ENCODE data around the gene RAB6D. TPM values are rescaled to one million over a fixed set of nuclear protein-coding genes. Genes with fewer than 3 reads are reported as not detected.
"Not testable (repeated sequence)": the region's sequence is repeated elsewhere in the genome, so short reads cannot be mapped to it uniquely, and the experiment has no call there.

The RAB6D gene
- total RNA-seq, 2 experiments from 2014 or later, result not detected

DNA sequence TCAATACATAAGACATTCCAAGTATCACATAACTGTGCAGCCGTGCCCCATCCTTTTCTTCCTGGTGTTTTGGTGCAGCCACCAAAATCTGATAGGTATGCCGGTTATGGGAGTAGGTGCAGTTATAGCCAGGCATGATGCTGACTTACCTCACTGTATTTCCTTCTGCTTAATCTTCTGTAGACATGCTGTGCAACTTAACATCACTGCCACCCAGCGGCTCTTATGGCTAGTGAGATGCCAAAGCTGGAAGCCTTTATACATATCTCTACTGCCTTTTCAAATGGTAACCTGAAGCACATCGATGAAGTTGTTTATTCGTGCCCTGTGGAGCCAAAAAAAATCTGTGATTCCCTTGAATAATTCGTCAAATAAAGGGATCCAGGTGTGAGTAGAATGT, 28.6 kb downstream of the RAB6D start:
- BruUV-seq (replicated peaks); H3K36me3 ChIP-seq (ENCODE audit: insufficient read depth, low read length); H4K20me1 ChIP-seq (ENCODE audit: insufficient read depth, low read length); CTCF ChIA-PET (ENCODE audit: unreplicated experiment); H3K9me3 ChIP-seq (ENCODE audit: low read length); H3K4me3 ChIP-seq (ENCODE audit: low read depth, low read length, poor library complexity, severe bottlenecking); H2AFZ ChIP-seq (ENCODE audit: low read length); H3K4me1 ChIP-seq (ENCODE audit: insufficient read depth, low read length, poor library complexity, severe bottlenecking); H3K9me2 ChIP-seq (ENCODE audit: insufficient read depth, low read length); H3K79me2 ChIP-seq (ENCODE audit: insufficient read depth, low read depth, low read length); H3K27ac ChIP-seq (ENCODE audit: low read depth, low read length, poor library complexity, severe bottlenecking); H3K4me2 ChIP-seq (ENCODE audit: low read length): not testable (repeated sequence)
- TF ChIP-seq, protein P1, sequence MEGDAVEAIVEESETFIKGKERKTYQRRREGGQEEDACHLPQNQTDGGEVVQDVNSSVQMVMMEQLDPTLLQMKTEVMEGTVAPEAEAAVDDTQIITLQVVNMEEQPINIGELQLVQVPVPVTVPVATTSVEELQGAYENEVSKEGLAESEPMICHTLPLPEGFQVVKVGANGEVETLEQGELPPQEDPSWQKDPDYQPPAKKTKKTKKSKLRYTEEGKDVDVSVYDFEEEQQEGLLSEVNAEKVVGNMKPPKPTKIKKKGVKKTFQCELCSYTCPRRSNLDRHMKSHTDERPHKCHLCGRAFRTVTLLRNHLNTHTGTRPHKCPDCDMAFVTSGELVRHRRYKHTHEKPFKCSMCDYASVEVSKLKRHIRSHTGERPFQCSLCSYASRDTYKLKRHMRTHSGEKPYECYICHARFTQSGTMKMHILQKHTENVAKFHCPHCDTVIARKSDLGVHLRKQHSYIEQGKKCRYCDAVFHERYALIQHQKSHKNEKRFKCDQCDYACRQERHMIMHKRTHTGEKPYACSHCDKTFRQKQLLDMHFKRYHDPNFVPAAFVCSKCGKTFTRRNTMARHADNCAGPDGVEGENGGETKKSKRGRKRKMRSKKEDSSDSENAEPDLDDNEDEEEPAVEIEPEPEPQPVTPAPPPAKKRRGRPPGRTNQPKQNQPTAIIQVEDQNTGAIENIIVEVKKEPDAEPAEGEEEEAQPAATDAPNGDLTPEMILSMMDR (conservative IDR thresholded peaks at IDR 0.05; ENCODE audit: low read length), result peak; percentile 62
- DNase-seq (ENCODE audit: low spot score), result peak; percentile 65
- POLR2A ChIA-PET, result interaction anchor here (1.0 kb wide), 1 partner anchor 11 kb away, joined by 3 read pairs; no protein-coding TSS in a partner anchor
- intact Hi-C loops (cut with micrococcal nuclease; ENCODE audit: unreplicated experiment), result loop anchor here (1.0 kb wide), 1 partner anchor 181 kb away; no protein-coding TSS in a partner anchor

DNA sequence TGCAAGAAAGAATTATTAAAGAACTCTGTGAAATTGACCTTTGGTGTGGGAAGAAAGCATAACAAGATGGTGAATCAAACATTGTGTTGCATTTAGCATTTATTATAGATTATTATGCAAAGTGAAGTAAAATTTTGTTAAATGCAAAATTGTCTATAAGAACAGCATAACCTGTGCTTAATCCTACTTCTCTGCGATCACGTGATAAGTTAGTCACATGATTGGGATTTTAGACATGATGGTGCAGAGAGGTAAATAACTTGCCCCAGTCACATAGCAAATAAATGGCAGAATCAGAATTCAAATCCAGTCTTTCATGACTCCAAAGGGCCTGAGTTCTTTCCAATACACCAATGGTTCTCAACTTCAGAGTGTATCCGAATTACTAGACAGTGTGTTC, 31.3 kb downstream of the RAB6D start:
- intact Hi-C loops (cut with micrococcal nuclease; ENCODE audit: unreplicated experiment); H3K4me3 ChIP-seq (ENCODE audit: low read depth, low read length, poor library complexity, severe bottlenecking); H3K4me1 ChIP-seq (ENCODE audit: insufficient read depth, low read length, poor library complexity, severe bottlenecking); POLR2A ChIA-PET; H3K27ac ChIP-seq (ENCODE audit: low read depth, low read length, poor library complexity, severe bottlenecking); BruUV-seq (replicated peaks); H4K20me1 ChIP-seq (ENCODE audit: insufficient read depth, low read length); DNase-seq (ENCODE audit: low spot score); CTCF ChIA-PET (ENCODE audit: unreplicated experiment); H3K4me2 ChIP-seq (ENCODE audit: low read length); H3K79me2 ChIP-seq (ENCODE audit: insufficient read depth, low read depth, low read length); H3K9me2 ChIP-seq (ENCODE audit: insufficient read depth, low read length); H3K9me3 ChIP-seq (ENCODE audit: low read length); H3K36me3 ChIP-seq (ENCODE audit: insufficient read depth, low read length); H2AFZ ChIP-seq (ENCODE audit: low read length): not testable (repeated sequence)

DNA sequence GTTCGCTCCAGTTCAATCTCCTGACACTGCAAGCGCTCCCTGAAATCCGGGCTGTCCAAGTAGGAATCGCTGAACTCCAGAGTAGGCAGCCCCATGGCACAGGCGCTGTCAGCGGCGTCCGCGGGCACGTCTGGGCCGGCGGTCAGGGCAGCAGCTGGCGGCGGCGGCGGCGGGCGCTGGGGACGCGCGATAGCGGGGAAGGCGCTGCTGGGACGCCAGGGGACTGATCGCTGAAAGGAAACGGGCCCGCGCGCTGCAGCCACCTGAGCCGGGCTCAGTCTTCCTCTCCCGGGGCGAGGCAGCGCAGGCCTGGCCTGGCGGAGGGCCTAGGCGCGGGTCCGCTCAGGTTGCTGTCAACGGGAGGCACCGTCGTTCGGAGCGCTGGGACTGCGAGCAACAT, 33.0 kb downstream of the RAB6D start:
- H3K4me3 ChIP-seq (ENCODE audit: low read depth, low read length, poor library complexity, severe bottlenecking); H3K36me3 ChIP-seq (ENCODE audit: insufficient read depth, low read length); POLR2A ChIA-PET; DNase-seq (ENCODE audit: low spot score); BruUV-seq (replicated peaks); H3K4me2 ChIP-seq (ENCODE audit: low read length); H3K4me1 ChIP-seq (ENCODE audit: insufficient read depth, low read length, poor library complexity, severe bottlenecking); H3K27ac ChIP-seq (ENCODE audit: low read depth, low read length, poor library complexity, severe bottlenecking); H4K20me1 ChIP-seq (ENCODE audit: insufficient read depth, low read length); H3K9me2 ChIP-seq (ENCODE audit: insufficient read depth, low read length); CTCF ChIA-PET (ENCODE audit: unreplicated experiment); intact Hi-C loops (cut with micrococcal nuclease; ENCODE audit: unreplicated experiment); H2AFZ ChIP-seq (ENCODE audit: low read length); H3K9me3 ChIP-seq (ENCODE audit: low read length); H3K79me2 ChIP-seq (ENCODE audit: insufficient read depth, low read depth, low read length): not testable (repeated sequence)

- ChIA-PET POLR2A (no interaction called here), CTCF (ENCODE audit: unreplicated experiment) (no interaction called here)
- H3K4me2 ChIP-seq (ENCODE audit: low read length), result no peak overlapping the region
- no peaks in the 10 kb centered on the region for H3K36me3 ChIP-seq (ENCODE audit: insufficient read depth, low read length)
- intact Hi-C loops (cut with micrococcal nuclease; ENCODE audit: unreplicated experiment), result no loop called here
- no peak overlapping the region for H3K4me3 ChIP-seq (ENCODE audit: low read depth, low read length, poor library complexity, severe bottlenecking)
- no peak overlapping the region for H3K27ac ChIP-seq (ENCODE audit: low read depth, low read length, poor library complexity, severe bottlenecking)
- TF ChIP-seq EZH2phosphoT487 (IDR thresholded peaks at IDR 0.05; ENCODE audit: borderline replicate concordance, low read depth, low read length), result no peak
- TF ChIP-seq, protein P1 (conservative IDR thresholded peaks at IDR 0.05; ENCODE audit: low read length), result no peak
- H3K79me2 ChIP-seq (ENCODE audit: insufficient read depth, low read depth, low read length), result no peaks in the 10 kb centered on the region
- H2AFZ ChIP-seq (ENCODE audit: low read length), result no peak overlapping the region
- H3K4me1 ChIP-seq (ENCODE audit: insufficient read depth, low read length, poor library complexity, severe bottlenecking), result no peaks in the 10 kb centered on the region
- no peaks in the 10 kb centered on the region for H4K20me1 ChIP-seq (ENCODE audit: insufficient read depth, low read length)
- peaks cover 5% of the 10 kb centered on the region; the same call in 1 of the 2 replicates for H3K9me3 ChIP-seq (ENCODE audit: low read length)
- DNase-seq (ENCODE audit: low spot score), result no peak
- BruUV-seq (replicated peaks), result no TSS peak
- no peaks in the 10 kb centered on the region for H3K9me2 ChIP-seq (ENCODE audit: insufficient read depth, low read length)
Measured at GRCh38 chr2:131322209-131322608, 41.8 kb downstream of the RAB6D start.

DNA sequence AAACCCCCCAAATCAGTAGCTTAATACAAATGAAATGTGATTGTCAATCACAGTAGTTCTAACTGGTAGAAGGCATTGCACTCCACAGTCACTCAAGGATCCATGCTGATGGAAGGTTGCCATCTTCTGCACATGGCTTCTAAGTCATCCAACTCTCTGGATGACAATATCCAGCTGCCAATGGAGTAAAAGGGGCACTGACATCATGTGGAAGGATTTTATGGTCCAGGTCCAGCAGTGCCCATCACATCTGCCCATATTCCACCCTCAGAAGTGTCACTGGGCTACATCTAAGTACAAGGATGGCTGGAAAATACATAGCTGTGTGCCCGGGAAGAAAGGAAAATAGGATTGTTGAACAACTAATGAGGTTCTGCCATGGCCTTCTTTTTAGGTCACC, 42.6 kb downstream of the RAB6D start:
- H3K36me3 ChIP-seq (ENCODE audit: insufficient read depth, low read length); H3K4me2 ChIP-seq (ENCODE audit: low read length); POLR2A ChIA-PET; H3K4me1 ChIP-seq (ENCODE audit: insufficient read depth, low read length, poor library complexity, severe bottlenecking); H3K9me2 ChIP-seq (ENCODE audit: insufficient read depth, low read length); H4K20me1 ChIP-seq (ENCODE audit: insufficient read depth, low read length); H3K79me2 ChIP-seq (ENCODE audit: insufficient read depth, low read depth, low read length); DNase-seq (ENCODE audit: low spot score); BruUV-seq (replicated peaks); H3K4me3 ChIP-seq (ENCODE audit: low read depth, low read length, poor library complexity, severe bottlenecking); CTCF ChIA-PET (ENCODE audit: unreplicated experiment); H2AFZ ChIP-seq (ENCODE audit: low read length); H3K27ac ChIP-seq (ENCODE audit: low read depth, low read length, poor library complexity, severe bottlenecking); intact Hi-C loops (cut with micrococcal nuclease; ENCODE audit: unreplicated experiment); H3K9me3 ChIP-seq (ENCODE audit: low read length): not testable (repeated sequence)

Data from OCI-LY7 (cell line).